GM21717 (cell line): ENCODE data around the gene DHX34.

ENCODE experiments used
- ATAC-seq: cut with Tn5 transposase; IDR thresholded peaks from one replicate; pipeline ENCODE4 v1.9.1; 2021; ENCODE audit warnings: mild to moderate bottlenecking, moderate library complexity; ENCODE audit not compliant: unreplicated experiment

The DHX34 gene

GRCh38 chr19:47415953-47416642 is 67.0 kb downstream of the DHX34 start:
- no peak for ATAC-seq

GRCh38 chr19:47416643-47416985 is 67.5 kb downstream of the DHX34 start:
- no peak for ATAC-seq

- no peak for ATAC-seq
Measured at GRCh38 chr19:47417107-47417745, 68.1 kb downstream of the DHX34 start.

GRCh38 chr19:47417746-47418691 is 68.9 kb downstream of the DHX34 start:
- ATAC-seq: no peak

- no peak for ATAC-seq
Measured at GRCh38 chr19:47418692-47419029, 69.5 kb downstream of the DHX34 start.

GRCh38 chr19:47419030-47419783 is 70.1 kb downstream of the DHX34 start, which contains the start of gene MEIS3:
TSS of gene MEIS3 (minus strand) at chr19:47419527. CDS start at chr19:47419081, 446 bp downstream.
- no peak for ATAC-seq

- no peak for ATAC-seq
Measured at GRCh38 chr19:47419789-47420188, 70.7 kb downstream of the DHX34 start.

- no peak for ATAC-seq
Measured at GRCh38 chr19:47421244-47421786, 72.2 kb downstream of the DHX34 start.

- no peak for ATAC-seq
Measured at GRCh38 chr19:47421844-47422395, 72.8 kb downstream of the DHX34 start.

- ATAC-seq: no peak
Measured at GRCh38 chr19:47422417-47423163, 73.5 kb downstream of the DHX34 start.

- no peak for ATAC-seq
Measured at GRCh38 chr19:47423203-47423882, 74.2 kb downstream of the DHX34 start.

GRCh38 chr19:47427241-47428176 is 78.4 kb downstream of the DHX34 start:
- ATAC-seq: no peak

- ATAC-seq: peak; percentile 56
Measured at GRCh38 chr19:47428177-47428894, 79.2 kb downstream of the DHX34 start.

- no peak for ATAC-seq
Measured at GRCh38 chr19:47429140-47429793, 80.2 kb downstream of the DHX34 start.

GRCh38 chr19:47430041-47430802 is 81.1 kb downstream of the DHX34 start:
- ATAC-seq: no peak

GRCh38 chr19:47432091-47432490 is 83.0 kb downstream of the DHX34 start:
- ATAC-seq: no peak
